Upper lobe of left lung (tissue), 4 donors: ENCODE measurements around the gene TEKT5.

Source experiments
- CTCF ChIP-seq, 6 experiments: fragments of 450-650 bp in 4 of 6; fragments of 200-600 bp in 2 of 6; sonication (generic) in 2 of 6; IDR thresholded peaks; one replicate each; pipeline ENCODE4 v1.5.1; 2016 to 2019; ENCODE audit warnings: antibody characterized with exemption in 6 of 6
- EP300 ChIP-seq, 4 donors: sonication (generic); formaldehyde crosslinking; IDR thresholded peaks; one replicate each; pipeline ENCODE4 v1.5.1; 2017; ENCODE audit warnings: antibody characterized with exemption in 4 of 4, control low read depth in 2 of 4
- POLR2AphosphoS5 ChIP-seq, 2 donors: sonication (generic); formaldehyde crosslinking; IDR thresholded peaks; one replicate each; pipeline ENCODE4 v1.5.1; 2017; ENCODE audit warnings: antibody characterized with exemption in 2 of 2

DNA sequence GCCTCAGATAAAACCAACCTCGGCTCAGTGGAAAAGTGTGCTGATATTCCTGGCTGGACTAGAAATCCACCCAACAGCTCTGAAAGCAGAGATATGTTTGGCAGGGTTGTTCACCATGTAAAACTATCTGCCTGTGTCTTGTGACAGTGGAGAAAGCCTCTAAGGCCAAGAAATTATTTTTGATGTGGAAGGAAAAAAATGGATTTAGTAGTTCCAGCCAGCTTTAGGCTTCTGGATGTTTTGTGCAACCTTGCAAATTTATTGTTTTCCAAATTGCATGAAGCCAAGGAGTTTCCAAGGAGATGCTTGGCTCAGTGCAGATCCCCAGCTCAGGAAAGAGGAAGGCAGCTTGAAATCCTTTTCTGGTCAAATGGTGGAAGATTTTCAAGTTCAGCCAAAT, 31.6 kb downstream of the TEKT5 start:
- no peak for TF ChIP-seq CTCF (IDR thresholded peaks at IDR 0.05)
- no peak for TF ChIP-seq EP300 (IDR thresholded peaks at IDR 0.05)
- TF ChIP-seq POLR2AphosphoS5 (IDR thresholded peaks at IDR 0.05), result no peak
